ENCODE data around the gene ACACB. TPM values are rescaled to one million over a fixed set of nuclear protein-coding genes. Genes with fewer than 3 reads are reported as not detected.

The ACACB gene
- total RNA-seq, 1 donor from 2014 or later = 5.9 TPM

DNA sequence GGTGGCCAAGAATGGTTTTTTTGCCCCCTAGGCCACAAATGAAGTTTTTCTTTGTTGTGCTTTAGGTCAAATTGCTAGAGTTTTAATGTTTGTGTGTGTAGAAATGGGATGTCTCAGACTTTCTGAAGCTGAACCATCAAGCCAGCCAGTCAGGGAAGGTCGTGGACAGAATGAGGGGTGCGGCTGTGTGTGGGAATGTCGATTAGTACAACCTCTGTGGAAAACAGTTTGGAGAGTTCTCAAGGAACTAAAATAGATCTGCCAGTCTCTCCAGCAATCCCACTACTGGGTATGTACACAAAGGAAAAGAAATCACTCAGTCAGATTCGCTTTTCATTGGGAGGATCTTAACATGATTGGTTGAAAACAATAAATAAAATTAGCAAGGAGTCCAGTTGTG, 44.5 kb downstream of the ACACB start:
- DNase-seq (ENCODE audit: low spot score) = no peak
- Mint-ChIP-seq H3K27ac (ENCODE audit: unreplicated experiment) (no peak overlapping the region), H3K9me3 (ENCODE audit: low read depth) (no peaks in the 10 kb centered on the region), H3K4me3 (ENCODE audit: unreplicated experiment) (no peak overlapping the region), H3K36me3 (ENCODE audit: low read depth) (peaks cover 1% of the 10 kb centered on the region), H3K27me3 (ENCODE audit: low read depth) (no peaks in the 10 kb centered on the region), H3K4me1 (ENCODE audit: low read depth) (no peaks in the 10 kb centered on the region)
- TF ChIP-seq, protein P1, sequence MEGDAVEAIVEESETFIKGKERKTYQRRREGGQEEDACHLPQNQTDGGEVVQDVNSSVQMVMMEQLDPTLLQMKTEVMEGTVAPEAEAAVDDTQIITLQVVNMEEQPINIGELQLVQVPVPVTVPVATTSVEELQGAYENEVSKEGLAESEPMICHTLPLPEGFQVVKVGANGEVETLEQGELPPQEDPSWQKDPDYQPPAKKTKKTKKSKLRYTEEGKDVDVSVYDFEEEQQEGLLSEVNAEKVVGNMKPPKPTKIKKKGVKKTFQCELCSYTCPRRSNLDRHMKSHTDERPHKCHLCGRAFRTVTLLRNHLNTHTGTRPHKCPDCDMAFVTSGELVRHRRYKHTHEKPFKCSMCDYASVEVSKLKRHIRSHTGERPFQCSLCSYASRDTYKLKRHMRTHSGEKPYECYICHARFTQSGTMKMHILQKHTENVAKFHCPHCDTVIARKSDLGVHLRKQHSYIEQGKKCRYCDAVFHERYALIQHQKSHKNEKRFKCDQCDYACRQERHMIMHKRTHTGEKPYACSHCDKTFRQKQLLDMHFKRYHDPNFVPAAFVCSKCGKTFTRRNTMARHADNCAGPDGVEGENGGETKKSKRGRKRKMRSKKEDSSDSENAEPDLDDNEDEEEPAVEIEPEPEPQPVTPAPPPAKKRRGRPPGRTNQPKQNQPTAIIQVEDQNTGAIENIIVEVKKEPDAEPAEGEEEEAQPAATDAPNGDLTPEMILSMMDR (IDR thresholded peaks at IDR 0.05) = no peak

DNA sequence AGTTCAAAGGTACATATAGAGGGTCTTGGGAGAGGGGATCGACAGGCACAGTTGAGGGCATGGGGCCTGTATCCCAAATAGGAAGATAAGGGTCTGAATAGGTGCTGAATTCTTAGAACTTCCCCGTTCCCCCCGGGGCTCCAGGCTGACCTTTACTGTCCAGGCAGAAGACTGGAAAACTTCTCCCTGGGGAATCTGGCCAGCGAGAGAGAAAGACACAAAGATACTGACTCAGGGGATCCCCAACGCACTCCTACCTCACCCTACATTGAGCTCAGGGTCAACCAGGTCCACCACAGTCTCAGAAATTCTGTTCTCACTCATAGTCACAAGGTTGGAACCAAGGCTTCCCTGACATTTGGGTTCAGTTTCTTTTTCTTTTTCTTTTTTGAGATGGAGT, 46.2 kb downstream of the ACACB start:
- TF ChIP-seq, protein P1 (IDR thresholded peaks at IDR 0.05) = no peak
- DNase-seq (ENCODE audit: low spot score) = no peak
- Mint-ChIP-seq H3K9me3 (ENCODE audit: low read depth) (no peaks in the 10 kb centered on the region), H3K27ac (ENCODE audit: unreplicated experiment) (no peak overlapping the region), H3K4me3 (ENCODE audit: unreplicated experiment) (no peak overlapping the region), H3K36me3 (ENCODE audit: low read depth) (peaks cover 1% of the 10 kb centered on the region), H3K27me3 (ENCODE audit: low read depth) (no peaks in the 10 kb centered on the region), H3K4me1 (ENCODE audit: low read depth) (no peaks in the 10 kb centered on the region)

DNA sequence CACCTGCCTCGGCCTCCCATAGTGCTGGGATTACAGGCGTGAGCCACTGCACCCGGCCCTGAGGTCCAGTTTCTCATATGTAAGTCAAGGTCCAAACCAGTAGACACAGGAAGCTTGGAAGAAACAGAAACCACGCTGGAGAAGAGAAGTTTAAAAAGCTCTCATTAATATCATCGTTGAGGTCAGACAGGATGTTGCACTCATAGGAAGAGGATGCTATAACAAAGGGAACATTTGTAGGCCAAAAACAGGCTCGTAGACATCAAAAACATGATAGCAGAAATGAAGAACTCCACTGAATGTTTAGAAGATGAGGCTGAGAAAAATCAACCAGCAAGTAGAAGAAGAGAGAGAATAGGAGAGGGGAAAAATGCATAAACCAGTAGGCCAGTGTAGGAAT, 46.8 kb downstream of the ACACB start:
- Mint-ChIP-seq H3K4me3 (ENCODE audit: unreplicated experiment) (no peak overlapping the region), H3K4me1 (ENCODE audit: low read depth) (no peaks in the 10 kb centered on the region), H3K36me3 (ENCODE audit: low read depth) (peaks cover 1% of the 10 kb centered on the region), H3K27me3 (ENCODE audit: low read depth) (no peaks in the 10 kb centered on the region), H3K9me3 (ENCODE audit: low read depth) (no peaks in the 10 kb centered on the region), H3K27ac (ENCODE audit: unreplicated experiment) (no peak overlapping the region)
- TF ChIP-seq, protein P1 (IDR thresholded peaks at IDR 0.05) = no peak
- DNase-seq (ENCODE audit: low spot score) = no peak

DNA sequence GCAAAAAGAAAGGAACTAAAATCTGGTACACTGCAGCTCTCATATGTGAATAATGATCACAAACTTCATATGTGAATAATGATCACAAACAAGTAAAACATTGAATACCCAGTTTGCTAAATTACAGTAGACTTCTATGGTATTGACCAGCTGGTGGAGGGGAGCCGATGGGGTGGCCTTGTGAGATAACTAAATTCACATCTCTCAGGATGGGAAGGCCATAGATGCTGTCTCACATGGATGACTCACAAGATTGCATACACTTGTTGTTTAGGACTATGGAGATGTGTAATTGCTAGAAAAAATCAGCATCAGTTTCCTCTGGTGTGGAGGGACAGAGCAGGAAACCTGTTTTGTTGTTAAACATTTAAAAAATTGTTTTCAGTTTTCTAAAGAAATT, 49.2 kb downstream of the ACACB start:
- Mint-ChIP-seq H3K27me3 (ENCODE audit: low read depth) (no peaks in the 10 kb centered on the region), H3K27ac (ENCODE audit: unreplicated experiment) (no peak overlapping the region), H3K4me1 (ENCODE audit: low read depth) (no peaks in the 10 kb centered on the region), H3K9me3 (ENCODE audit: low read depth) (no peaks in the 10 kb centered on the region), H3K4me3 (ENCODE audit: unreplicated experiment) (no peak overlapping the region), H3K36me3 (ENCODE audit: low read depth) (peaks cover 5% of the 10 kb centered on the region)
- TF ChIP-seq, protein P1 (IDR thresholded peaks at IDR 0.05) = no peak
- DNase-seq (ENCODE audit: low spot score) = no peak

DNA sequence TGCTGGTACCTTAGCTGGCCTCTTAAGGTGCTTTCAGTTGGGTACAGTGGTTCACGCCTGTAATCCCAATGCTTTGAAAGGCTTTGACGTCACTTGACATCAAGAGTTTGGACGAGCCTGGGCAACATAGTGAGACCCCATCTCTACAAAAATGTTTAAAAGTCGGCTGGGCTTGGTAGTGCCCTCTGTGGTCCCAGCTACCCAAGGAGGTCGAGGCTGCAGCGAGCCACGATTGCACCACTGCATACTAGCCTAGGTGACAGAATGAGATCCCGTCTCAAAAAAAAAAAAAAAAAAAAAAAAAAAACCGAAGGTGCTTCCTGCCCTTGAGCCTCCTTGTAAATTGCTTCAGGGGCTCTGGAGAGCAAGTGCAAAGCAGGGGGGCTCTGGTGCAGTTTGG, 50.0 kb downstream of the ACACB start:
- Mint-ChIP-seq H3K36me3 (ENCODE audit: low read depth) (peaks cover 5% of the 10 kb centered on the region), H3K4me3 (ENCODE audit: unreplicated experiment) (no peak overlapping the region), H3K27ac (ENCODE audit: unreplicated experiment) (no peak overlapping the region), H3K4me1 (ENCODE audit: low read depth) (no peaks in the 10 kb centered on the region), H3K27me3 (ENCODE audit: low read depth) (no peaks in the 10 kb centered on the region), H3K9me3 (ENCODE audit: low read depth) (no peaks in the 10 kb centered on the region)
- DNase-seq (ENCODE audit: low spot score) = no peak
- TF ChIP-seq, protein P1 (IDR thresholded peaks at IDR 0.05) = no peak
